Non-pigmented ciliary epithelial cell (primary cell): ENCODE data around the gene LDLRAD3.

Experiments
- DNase-seq: peaks from one replicate; pipeline ENCODE4 v3.0.0-alpha.2; 2010; ENCODE audit warnings: low read depth

Gene LDLRAD3

GRCh38 chr11:36240173-36240572 is 296.3 kb downstream of the LDLRAD3 start:
- DNase-seq = no peak

DNA sequence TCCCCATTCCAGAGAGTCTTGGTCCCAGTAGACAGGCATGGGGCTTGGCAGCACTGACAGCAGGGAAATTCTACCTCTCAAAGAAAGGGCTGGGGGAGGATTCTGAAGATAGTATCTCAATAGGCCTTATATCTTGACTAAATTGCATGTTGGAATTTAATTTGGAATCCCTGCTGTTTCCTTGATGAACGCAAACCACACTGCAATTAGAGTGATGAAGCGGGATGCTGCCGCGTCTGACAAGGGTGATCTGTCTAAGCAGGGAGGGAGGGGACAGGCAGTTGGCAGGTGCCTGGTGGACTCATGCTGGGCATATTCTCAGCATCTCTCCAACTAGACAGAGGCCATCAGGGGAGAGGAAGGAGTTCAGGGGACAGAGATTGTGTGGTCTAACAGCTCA is 296.9 kb downstream of the LDLRAD3 start:
- no peak for DNase-seq

GRCh38 chr11:36241497-36241896 is 297.6 kb downstream of the LDLRAD3 start:
- no peak for DNase-seq

DNA sequence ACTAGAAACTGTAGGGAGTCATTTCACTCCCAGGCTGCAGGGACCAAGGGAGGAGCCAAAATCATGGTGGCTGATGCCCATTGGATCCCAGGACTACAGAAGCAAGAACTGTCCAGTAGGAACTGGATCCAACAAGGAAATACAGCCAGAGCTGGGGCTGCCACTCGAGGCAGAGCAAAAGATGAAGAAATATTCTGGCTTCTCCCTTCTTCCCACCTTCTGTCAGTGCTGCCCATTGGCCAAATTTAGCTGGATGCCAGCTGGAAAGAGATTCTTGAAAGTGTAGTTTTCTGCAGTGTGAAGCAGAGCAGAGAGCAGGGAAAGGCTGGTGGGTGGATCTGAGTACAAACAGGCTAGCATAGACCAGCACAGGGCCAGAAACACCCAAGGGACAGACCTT is 299.8 kb downstream of the LDLRAD3 start:
- no peak for DNase-seq

- no peak for DNase-seq
Measured at GRCh38 chr11:36247493-36247892, 303.6 kb downstream of the LDLRAD3 start.

DNA sequence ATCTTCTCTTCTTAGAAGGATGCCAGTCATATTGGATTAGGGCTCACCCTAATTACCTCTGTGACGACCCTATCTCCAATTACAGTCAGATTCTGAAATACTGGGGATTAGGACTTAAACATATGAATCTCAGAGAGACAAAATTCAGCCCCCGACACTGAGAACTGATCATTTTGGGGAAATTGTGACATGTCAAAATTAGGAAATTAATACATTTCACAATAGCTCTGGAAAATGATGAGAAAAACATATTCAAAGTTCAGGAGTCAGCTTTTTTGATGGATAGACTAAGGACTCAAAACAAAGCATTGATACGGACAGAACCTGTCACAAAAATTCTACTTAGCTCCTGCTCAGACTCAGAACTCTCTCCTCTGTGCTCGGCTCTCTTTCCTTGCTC is 304.6 kb downstream of the LDLRAD3 start:
- DNase-seq = no peak

- peak; percentile 82 for DNase-seq
Measured at GRCh38 chr11:36249246-36249645, 305.4 kb downstream of the LDLRAD3 start.

- no peak for DNase-seq
Measured at GRCh38 chr11:36251823-36252222, 308.0 kb downstream of the LDLRAD3 start.

DNA sequence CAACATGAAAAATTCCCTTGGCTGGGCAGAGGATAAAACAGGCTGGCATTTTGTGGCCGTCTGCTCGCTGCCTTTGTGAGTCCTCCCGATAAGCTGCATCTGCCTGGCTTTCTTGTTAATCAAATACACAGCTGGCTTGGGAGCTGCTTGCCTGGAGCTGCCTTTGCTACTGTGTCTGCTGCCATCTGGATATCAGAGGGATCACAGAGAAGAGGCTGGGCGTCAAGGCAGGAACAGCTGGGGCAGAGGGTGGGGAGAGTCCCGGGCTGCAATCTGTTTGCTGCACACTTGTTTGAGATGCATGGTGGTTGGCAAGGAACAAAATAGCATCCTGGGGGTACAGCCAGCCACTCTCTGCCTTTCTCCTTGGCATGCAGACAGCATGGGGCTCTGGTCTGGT is 309.4 kb downstream of the LDLRAD3 start:
- DNase-seq = no peak

- DNase-seq = no peak
Measured at GRCh38 chr11:36254713-36255112, 310.9 kb downstream of the LDLRAD3 start.

- no peak for DNase-seq
Measured at GRCh38 chr11:36257351-36257750, 313.5 kb downstream of the LDLRAD3 start.

- peak; percentile 48 for DNase-seq
Measured at GRCh38 chr11:36258730-36259360, 315.0 kb downstream of the LDLRAD3 start.

- no peak for DNase-seq
Measured at GRCh38 chr11:36261094-36261493, 317.2 kb downstream of the LDLRAD3 start.

- no peak for DNase-seq
Measured at GRCh38 chr11:36264011-36264972, 320.4 kb downstream of the LDLRAD3 start.

DNA sequence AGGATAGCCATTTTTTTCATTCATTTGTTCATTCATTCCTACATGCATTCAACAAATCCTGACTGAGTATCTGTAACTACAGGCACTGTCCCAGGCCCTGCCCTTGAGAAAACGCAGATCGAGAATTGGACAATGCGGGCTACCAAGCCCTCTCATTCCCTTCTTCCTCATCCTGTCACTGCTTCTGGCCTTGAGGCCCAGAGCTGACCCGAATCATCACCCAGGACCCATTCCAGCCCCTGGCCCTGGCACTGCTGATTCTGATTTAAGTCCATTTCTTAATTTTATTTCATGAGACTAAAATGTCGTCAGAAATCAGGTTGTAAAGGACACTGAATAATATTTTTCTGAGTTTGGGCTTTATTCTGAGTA is 321.1 kb downstream of the LDLRAD3 start:
- DNase-seq = no peak

DNA sequence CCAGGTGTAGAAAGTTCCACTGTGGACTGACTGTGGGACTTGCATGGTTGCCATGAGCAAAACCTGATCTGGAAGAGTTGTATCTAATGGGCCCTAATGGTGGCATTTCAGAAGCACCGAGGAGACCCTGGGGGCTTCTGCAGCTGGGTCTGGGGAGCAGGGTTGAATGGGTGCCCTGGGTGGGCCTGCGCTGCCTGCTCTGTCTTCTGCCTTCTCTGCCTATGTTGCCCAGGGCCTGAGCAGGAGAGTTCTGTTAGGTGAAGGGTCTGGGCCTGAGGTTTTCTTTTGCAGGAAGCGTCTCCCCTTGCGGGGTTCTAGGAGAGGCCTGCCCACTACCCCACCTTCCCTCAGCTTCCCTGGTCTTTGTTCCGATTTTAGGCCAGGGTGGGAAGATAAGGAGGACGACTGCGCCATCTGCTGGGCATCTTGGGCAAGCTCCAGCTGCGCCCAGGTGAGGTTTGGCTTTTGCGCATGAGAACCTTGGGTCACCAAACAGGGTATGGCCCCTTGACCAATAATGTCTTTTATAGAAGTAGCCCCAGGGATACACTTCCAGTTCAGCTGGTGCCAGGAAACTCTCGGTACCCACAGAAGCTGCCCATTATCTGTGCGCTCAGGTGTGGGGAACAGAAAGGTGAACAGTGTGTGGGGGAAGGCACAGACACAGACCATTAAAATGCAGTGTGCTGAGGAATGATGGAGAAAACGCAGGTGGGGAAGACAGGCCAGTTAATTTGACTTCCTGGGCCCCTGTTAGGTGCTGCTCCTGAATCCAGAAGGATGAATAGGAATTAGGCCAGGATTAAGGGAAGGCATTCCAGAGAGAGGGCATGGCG is 322.1 kb downstream of the LDLRAD3 start:
- DNase-seq = no peak

GRCh38 chr11:36266767-36267166 is 322.9 kb downstream of the LDLRAD3 start:
- no peak for DNase-seq

DNA sequence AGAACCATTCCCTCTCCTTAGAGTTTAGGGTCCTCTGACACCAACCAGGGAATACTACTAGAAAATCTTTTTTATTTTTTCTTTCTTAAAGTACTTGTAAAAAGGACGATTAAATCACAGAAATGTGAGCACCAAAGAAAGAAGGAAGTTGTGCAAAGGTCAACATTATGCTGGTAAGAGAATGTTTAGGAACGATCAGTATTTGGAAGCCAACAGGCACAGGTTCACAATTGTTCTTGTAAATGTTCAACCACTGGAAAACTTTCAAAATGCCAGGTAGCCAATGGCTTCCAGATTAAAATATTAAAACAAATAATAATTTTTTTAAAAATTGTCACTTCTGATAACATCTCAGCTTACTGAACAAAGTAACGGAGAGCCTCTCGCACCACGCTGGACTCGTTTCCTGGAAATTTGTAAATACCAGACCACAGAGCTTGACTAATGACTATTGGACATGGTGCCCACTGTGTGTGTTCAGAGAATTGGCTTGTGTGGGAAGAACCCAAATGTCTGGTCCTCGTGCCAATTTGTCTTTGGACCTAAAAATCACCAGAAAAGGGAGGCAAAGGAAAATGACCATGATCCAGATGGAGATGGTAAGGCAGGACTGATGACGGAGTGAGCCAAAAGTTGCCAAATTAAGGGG is 324.6 kb downstream of the LDLRAD3 start:
- no peak for DNase-seq

GRCh38 chr11:36270701-36271100 is 326.8 kb downstream of the LDLRAD3 start:
- no peak for DNase-seq

GRCh38 chr11:36271794-36272407 is 328.0 kb downstream of the LDLRAD3 start:
- no peak for DNase-seq

DNA sequence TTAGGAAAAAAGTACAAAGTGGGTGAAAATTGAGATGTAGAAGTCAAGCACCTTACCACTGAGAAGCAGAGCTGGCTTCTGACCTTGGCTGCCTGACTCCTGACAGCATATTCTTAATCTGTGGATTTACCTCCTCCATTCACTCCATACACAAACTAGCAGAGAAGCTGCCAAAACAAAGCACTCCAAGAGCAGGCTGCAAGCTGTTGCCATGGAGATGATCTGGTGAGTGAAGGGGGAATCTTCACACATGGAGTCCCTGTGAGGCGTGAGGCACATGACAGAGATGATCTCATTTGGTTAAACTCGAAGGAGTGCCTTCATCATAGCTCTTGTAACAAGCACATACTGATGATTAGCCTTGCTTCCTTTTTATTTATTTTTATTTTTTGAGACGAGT is 329.2 kb downstream of the LDLRAD3 start:
- no peak for DNase-seq

DNA sequence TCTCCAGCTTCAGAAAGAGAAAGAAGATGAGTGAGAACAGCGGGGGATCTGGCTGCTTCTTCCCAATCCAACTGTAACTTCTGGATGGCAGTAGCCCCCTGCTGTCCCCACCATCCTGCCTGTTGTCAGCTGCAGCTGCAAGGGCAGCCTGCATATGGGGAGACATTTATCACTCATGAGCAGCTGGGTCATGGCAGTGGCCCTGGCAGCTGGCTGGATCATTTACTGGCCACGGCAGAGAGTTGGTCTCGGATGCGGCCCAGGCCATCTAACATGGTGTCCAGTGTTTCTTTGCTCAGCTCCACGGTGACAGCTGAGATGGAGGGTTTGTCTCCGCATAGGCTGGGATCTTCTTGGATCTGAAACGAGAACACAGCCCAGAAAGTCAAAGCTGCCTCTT is 330.6 kb downstream of the LDLRAD3 start:
- no peak for DNase-seq
